ENCODE data around the gene ABCA7. TPM values are rescaled to one million over a fixed set of nuclear protein-coding genes. Genes with fewer than 3 reads are reported as not detected.

Gene ABCA7
- total RNA-seq, 1 donor: 33.3 TPM

- Histone ChIP-seq H3K27ac (ENCODE audit: low read depth, low read length) (no peak overlapping the region), H3K4me1 (ENCODE audit: insufficient read depth, low read length) (no peaks in the 10 kb centered on the region), H3K79me2 (ENCODE audit: insufficient read depth, low read length) (peaks cover 7% of the 10 kb centered on the region), H3K4me3 (ENCODE audit: insufficient read depth, low read length) (no peak overlapping the region), H2AFZ (ENCODE audit: low read length) (no peak overlapping the region), H3K27me3 (ENCODE audit: insufficient read depth, low read length) (no peaks in the 10 kb centered on the region), H3K4me2 (ENCODE audit: insufficient read depth, low read length) (no peak overlapping the region), H3K9me3 (ENCODE audit: low read depth, low read length) (no peaks in the 10 kb centered on the region), H3K36me3 (ENCODE audit: insufficient read depth, low read length) (peaks cover 18% of the 10 kb centered on the region), H4K20me1 (ENCODE audit: insufficient read depth, low read length) (peaks cover 9% of the 10 kb centered on the region)
- DNase-seq (ENCODE audit: insufficient read length, low spot score, missing footprints): no peak
- no peak for TF ChIP-seq CTCF (IDR thresholded peaks at IDR 0.05; ENCODE audit: extremely low read depth, low read depth, low read length)
Measured at GRCh38 chr19:1008268-1009040, 31.5 kb upstream of the ABCA7 start.

GRCh38 chr19:1009041-1009980 is 30.6 kb upstream of the ABCA7 start:
- no peak overlapping the region for H3K4me2 ChIP-seq (ENCODE audit: insufficient read depth, low read length)
- no peak overlapping the region for H3K27ac ChIP-seq (ENCODE audit: low read depth, low read length)
- peaks cover 15% of the 10 kb centered on the region for H3K79me2 ChIP-seq (ENCODE audit: insufficient read depth, low read length)
- DNase-seq (ENCODE audit: insufficient read length, low spot score, missing footprints): peak; percentile 99
- TF ChIP-seq CTCF (IDR thresholded peaks at IDR 0.05; ENCODE audit: extremely low read depth, low read depth, low read length): no peak
- peaks cover 21% of the 10 kb centered on the region for H3K36me3 ChIP-seq (ENCODE audit: insufficient read depth, low read length)
- no peak overlapping the region for H3K4me3 ChIP-seq (ENCODE audit: insufficient read depth, low read length)
- H2AFZ ChIP-seq (ENCODE audit: low read length): no peak overlapping the region
- peaks cover 16% of the 10 kb centered on the region for H4K20me1 ChIP-seq (ENCODE audit: insufficient read depth, low read length)
- H3K9me3 ChIP-seq (ENCODE audit: low read depth, low read length): no peaks in the 10 kb centered on the region
- H3K27me3 ChIP-seq (ENCODE audit: insufficient read depth, low read length): no peaks in the 10 kb centered on the region
- H3K4me1 ChIP-seq (ENCODE audit: insufficient read depth, low read length): no peaks in the 10 kb centered on the region

- Histone ChIP-seq H3K27ac (ENCODE audit: low read depth, low read length) (no peak overlapping the region), H3K79me2 (ENCODE audit: insufficient read depth, low read length) (peaks cover 23% of the 10 kb centered on the region), H4K20me1 (ENCODE audit: insufficient read depth, low read length) (peaks cover 20% of the 10 kb centered on the region), H3K27me3 (ENCODE audit: insufficient read depth, low read length) (no peaks in the 10 kb centered on the region), H3K36me3 (ENCODE audit: insufficient read depth, low read length) (peaks cover 22% of the 10 kb centered on the region), H3K4me3 (ENCODE audit: insufficient read depth, low read length) (no peak overlapping the region), H3K9me3 (ENCODE audit: low read depth, low read length) (no peaks in the 10 kb centered on the region), H3K4me1 (ENCODE audit: insufficient read depth, low read length) (no peaks in the 10 kb centered on the region), H3K4me2 (ENCODE audit: insufficient read depth, low read length) (no peak overlapping the region), H2AFZ (ENCODE audit: low read length) (no peak overlapping the region)
- DNase-seq (ENCODE audit: insufficient read length, low spot score, missing footprints): no peak
- no peak for TF ChIP-seq CTCF (IDR thresholded peaks at IDR 0.05; ENCODE audit: extremely low read depth, low read depth, low read length)
Measured at GRCh38 chr19:1009981-1010538, 29.8 kb upstream of the ABCA7 start.
